ENCODE data around the gene POR.

The POR gene

GRCh38 chr7:75985518-75986146 is 70.7 kb downstream of the POR start:
- TF ChIP-seq CTCF (IDR thresholded peaks at IDR 0.05; ENCODE audit: low read length, missing control alignments) = no peak
- no peak overlapping the region for H3K4me3 ChIP-seq (replicated peaks; ENCODE audit: low read depth, low read length)
- DNase-seq (ENCODE audit: low read depth) = no peak

- no peak overlapping the region for H3K4me3 ChIP-seq (replicated peaks; ENCODE audit: low read depth, low read length)
- DNase-seq (ENCODE audit: low read depth) = no peak
- TF ChIP-seq CTCF (IDR thresholded peaks at IDR 0.05; ENCODE audit: low read length, missing control alignments) = no peak
These were observed 71.3 kb downstream of the POR start for GRCh38 chr7:75986147-75986781.

GRCh38 chr7:75987026-75987804 is 72.3 kb downstream of the POR start:
- H3K4me3 ChIP-seq (replicated peaks; ENCODE audit: low read depth, low read length) = no peak overlapping the region
- DNase-seq (ENCODE audit: low read depth) = no peak
- TF ChIP-seq CTCF (IDR thresholded peaks at IDR 0.05; ENCODE audit: low read length, missing control alignments) = no peak

- TF ChIP-seq CTCF (IDR thresholded peaks at IDR 0.05; ENCODE audit: low read length, missing control alignments) = no peak
- DNase-seq (ENCODE audit: low read depth) = no peak
- H3K4me3 ChIP-seq (replicated peaks; ENCODE audit: low read depth, low read length) = no peak overlapping the region
These were observed 73.0 kb downstream of the POR start for GRCh38 chr7:75987805-75988567.

- TF ChIP-seq CTCF (IDR thresholded peaks at IDR 0.05; ENCODE audit: low read length, missing control alignments) = no peak
- no peak for DNase-seq (ENCODE audit: low read depth)
- no peak overlapping the region for H3K4me3 ChIP-seq (replicated peaks; ENCODE audit: low read depth, low read length)
These were observed 73.9 kb downstream of the POR start for GRCh38 chr7:75988568-75989499.

Data from fibroblast of pulmonary artery (primary cell).